ENCODE measurements around the gene RABGAP1L.

DNA sequence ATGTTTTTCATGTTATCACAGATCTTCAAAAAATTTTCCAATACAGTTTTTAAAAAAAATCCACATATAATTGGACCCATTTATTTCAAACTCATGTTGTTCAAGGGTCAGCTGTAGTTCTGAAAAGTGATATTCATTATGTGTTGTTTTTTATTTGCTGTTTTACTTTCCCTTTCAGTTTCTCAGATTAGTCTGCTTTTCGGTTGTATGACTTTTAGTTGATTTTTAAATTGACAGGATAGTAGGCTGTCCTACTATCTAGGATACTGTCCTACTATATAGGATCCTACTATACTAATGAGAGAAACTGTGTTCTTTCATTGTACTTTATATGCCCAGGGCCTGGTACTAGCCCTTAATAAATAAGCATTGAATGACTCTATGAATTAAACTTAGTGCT is 254.9 kb downstream of the RABGAP1L start:
- TF ChIP-seq, protein P1, sequence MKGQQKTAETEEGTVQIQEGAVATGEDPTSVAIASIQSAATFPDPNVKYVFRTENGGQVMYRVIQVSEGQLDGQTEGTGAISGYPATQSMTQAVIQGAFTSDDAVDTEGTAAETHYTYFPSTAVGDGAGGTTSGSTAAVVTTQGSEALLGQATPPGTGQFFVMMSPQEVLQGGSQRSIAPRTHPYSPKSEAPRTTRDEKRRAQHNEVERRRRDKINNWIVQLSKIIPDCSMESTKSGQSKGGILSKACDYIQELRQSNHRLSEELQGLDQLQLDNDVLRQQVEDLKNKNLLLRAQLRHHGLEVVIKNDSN (IDR thresholded peaks at IDR 0.05; ENCODE audit: borderline replicate concordance, extremely low read length, insufficient read depth, low read depth, low read length) = no peak
- TF ChIP-seq TAF1 (IDR thresholded peaks at IDR 0.05; ENCODE audit: borderline replicate concordance, low read depth, low read length) (no peak), JUND (IDR thresholded peaks at IDR 0.05; ENCODE audit: low read depth, low read length) (no peak), TARDBP (IDR thresholded peaks at IDR 0.05; ENCODE audit: borderline replicate concordance) (no peak), SP1 (IDR thresholded peaks at IDR 0.05; ENCODE audit: low read depth, low read length) (no peak), CBFB (IDR thresholded peaks at IDR 0.05; ENCODE audit: low read depth) (no peak), HCFC1 (IDR thresholded peaks at IDR 0.05; ENCODE audit: low read length) (no peak), SMARCA5 (IDR thresholded peaks at IDR 0.05) (no peak), POU2F2 (IDR thresholded peaks at IDR 0.05; ENCODE audit: borderline replicate concordance, low read depth, low read length) (no peak)
- TF ChIP-seq, protein P2, sequence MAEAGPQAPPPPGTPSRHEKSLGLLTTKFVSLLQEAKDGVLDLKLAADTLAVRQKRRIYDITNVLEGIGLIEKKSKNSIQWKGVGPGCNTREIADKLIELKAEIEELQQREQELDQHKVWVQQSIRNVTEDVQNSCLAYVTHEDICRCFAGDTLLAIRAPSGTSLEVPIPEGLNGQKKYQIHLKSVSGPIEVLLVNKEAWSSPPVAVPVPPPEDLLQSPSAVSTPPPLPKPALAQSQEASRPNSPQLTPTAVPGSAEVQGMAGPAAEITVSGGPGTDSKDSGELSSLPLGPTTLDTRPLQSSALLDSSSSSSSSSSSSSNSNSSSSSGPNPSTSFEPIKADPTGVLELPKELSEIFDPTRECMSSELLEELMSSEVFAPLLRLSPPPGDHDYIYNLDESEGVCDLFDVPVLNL (IDR thresholded peaks at IDR 0.05; ENCODE audit: low read depth, low read length) = no peak
- TF ChIP-seq, protein P3, sequence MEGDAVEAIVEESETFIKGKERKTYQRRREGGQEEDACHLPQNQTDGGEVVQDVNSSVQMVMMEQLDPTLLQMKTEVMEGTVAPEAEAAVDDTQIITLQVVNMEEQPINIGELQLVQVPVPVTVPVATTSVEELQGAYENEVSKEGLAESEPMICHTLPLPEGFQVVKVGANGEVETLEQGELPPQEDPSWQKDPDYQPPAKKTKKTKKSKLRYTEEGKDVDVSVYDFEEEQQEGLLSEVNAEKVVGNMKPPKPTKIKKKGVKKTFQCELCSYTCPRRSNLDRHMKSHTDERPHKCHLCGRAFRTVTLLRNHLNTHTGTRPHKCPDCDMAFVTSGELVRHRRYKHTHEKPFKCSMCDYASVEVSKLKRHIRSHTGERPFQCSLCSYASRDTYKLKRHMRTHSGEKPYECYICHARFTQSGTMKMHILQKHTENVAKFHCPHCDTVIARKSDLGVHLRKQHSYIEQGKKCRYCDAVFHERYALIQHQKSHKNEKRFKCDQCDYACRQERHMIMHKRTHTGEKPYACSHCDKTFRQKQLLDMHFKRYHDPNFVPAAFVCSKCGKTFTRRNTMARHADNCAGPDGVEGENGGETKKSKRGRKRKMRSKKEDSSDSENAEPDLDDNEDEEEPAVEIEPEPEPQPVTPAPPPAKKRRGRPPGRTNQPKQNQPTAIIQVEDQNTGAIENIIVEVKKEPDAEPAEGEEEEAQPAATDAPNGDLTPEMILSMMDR (IDR thresholded peaks at IDR 0.05 in 2 of 3, conservative IDR thresholded peaks at IDR 0.05 in 1 of 3; ENCODE audit: control insufficient read depth in 2 of 3, extremely low read depth in 1 of 3, insufficient read depth in 1 of 3, low read depth in 3 of 3, low read length in 3 of 3) = no peak
- TF ChIP-seq, protein P4, sequence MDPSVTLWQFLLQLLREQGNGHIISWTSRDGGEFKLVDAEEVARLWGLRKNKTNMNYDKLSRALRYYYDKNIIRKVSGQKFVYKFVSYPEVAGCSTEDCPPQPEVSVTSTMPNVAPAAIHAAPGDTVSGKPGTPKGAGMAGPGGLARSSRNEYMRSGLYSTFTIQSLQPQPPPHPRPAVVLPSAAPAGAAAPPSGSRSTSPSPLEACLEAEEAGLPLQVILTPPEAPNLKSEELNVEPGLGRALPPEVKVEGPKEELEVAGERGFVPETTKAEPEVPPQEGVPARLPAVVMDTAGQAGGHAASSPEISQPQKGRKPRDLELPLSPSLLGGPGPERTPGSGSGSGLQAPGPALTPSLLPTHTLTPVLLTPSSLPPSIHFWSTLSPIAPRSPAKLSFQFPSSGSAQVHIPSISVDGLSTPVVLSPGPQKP (IDR thresholded peaks at IDR 0.05; ENCODE audit: low read depth, low read length) = no peak

Data from GM12878 (cell line).